IMR-90 (cell line): ENCODE data around the gene GABBR1. TPM values are rescaled to one million over a fixed set of nuclear protein-coding genes. Genes with fewer than 3 reads are reported as not detected.

Experiments used
- ATAC-seq: fragments of 200-7000 bp; cut with Tn5 transposase; 2 replicates; pipeline ENCODE4 v1.9.1; 2020; ENCODE audit warnings: low read depth, mild to moderate bottlenecking, moderate library complexity
- BruUV-seq: library from RNA; stranded (reverse); fragments of 400-500 nt; replicated peaks from 2 replicates; lab custom pipeline; 2021; lab: Mats Ljungman, UMichigan
- CTCF ChIA-PET: fragments of 300-600 bp; formaldehyde crosslinking; extraction: SDS; loops from one replicate; lab custom pipeline; 2021; ENCODE audit warnings: antibody characterized with exemption; lab: Yijun Ruan, JAX
- POLR2A ChIA-PET: fragments of 300-600 bp; sonication (Branson Sonifier 250); formaldehyde crosslinking; loops from one replicate; lab custom pipeline; 2022; ENCODE audit warnings: antibody characterized with exemption; ENCODE audit not compliant: unreplicated experiment; lab: Charles Lee
- DNase-seq: peaks from one replicate; pipeline ENCODE4 v3.0.0; 2013
- H2AFZ ChIP-seq: replicated peaks from 2 replicates; pipeline ENCODE3; 2013; ENCODE audit warnings: low read length, mild to moderate bottlenecking; ENCODE audit not compliant: poor library complexity
- H2AK5ac ChIP-seq: 2 replicates; pipeline ENCODE4 v1.6.1; 2013; ENCODE audit warnings: low read depth, low read length, inconsistent platforms
- H2AK9ac ChIP-seq: replicated peaks from 2 replicates; pipeline ENCODE3; 2013; ENCODE audit warnings: mild to moderate bottlenecking, low read depth, low read length, moderate library complexity; ENCODE audit not compliant: poor library complexity
- H2BK120ac ChIP-seq: 2 replicates; pipeline ENCODE4 v1.6.1; 2013; ENCODE audit warnings: low read depth, low read length, inconsistent platforms
- H2BK15ac ChIP-seq: 3 replicates; pipeline ENCODE4 v1.6.1; 2013; ENCODE audit warnings: low read depth, low read length, inconsistent platforms
- H2BK20ac ChIP-seq: 2 replicates; pipeline ENCODE4 v1.6.1; 2013; ENCODE audit warnings: low read depth, mild to moderate bottlenecking, inconsistent platforms, low read length, moderate library complexity
- H2BK5ac ChIP-seq: 2 replicates; pipeline ENCODE4 v1.6.1; 2013; ENCODE audit warnings: mild to moderate bottlenecking, low read depth, low read length, inconsistent platforms; ENCODE audit not compliant: poor library complexity, severe bottlenecking
- H3K14ac ChIP-seq: replicated peaks from 2 replicates; pipeline ENCODE4 v1.6.1; 2013; ENCODE audit warnings: low read depth, low read length, inconsistent platforms
- H3K18ac ChIP-seq: 2 replicates; pipeline ENCODE4 v1.6.1; 2013; ENCODE audit warnings: low read depth, low read length, control low read depth
- H3K23ac ChIP-seq: 2 replicates; pipeline ENCODE4 v1.6.1; 2013; ENCODE audit warnings: low read depth, low read length, inconsistent platforms
- H3K27ac ChIP-seq: 2 replicates; pipeline ENCODE4 v1.5.1; 2013; ENCODE audit warnings: mild to moderate bottlenecking, control low read depth, low read length; ENCODE audit not compliant: insufficient read depth
- H3K27me3 ChIP-seq: 2 replicates; pipeline ENCODE4 v1.6.1; 2013; ENCODE audit warnings: low read length; ENCODE audit not compliant: control insufficient read depth, insufficient read depth
- H3K36me3 ChIP-seq: 2 replicates; pipeline ENCODE4 v1.6.1; 2013; ENCODE audit warnings: low read length, mixed read lengths; ENCODE audit not compliant: control insufficient read depth, insufficient read depth
- H3K4ac ChIP-seq: 2 replicates; pipeline ENCODE4 v1.6.1; 2013; ENCODE audit warnings: low read depth, low read length, inconsistent platforms
- H3K4me1 ChIP-seq: 2 replicates; pipeline ENCODE4 v1.6.1; 2013; ENCODE audit warnings: low read length, mixed read lengths; ENCODE audit not compliant: control insufficient read depth, insufficient read depth
- H3K4me2 ChIP-seq: 2 replicates; pipeline ENCODE4 v1.6.1; 2013; ENCODE audit warnings: low read depth, mild to moderate bottlenecking, control low read depth, low read length, moderate library complexity
- H3K4me3 ChIP-seq: 2 replicates; pipeline ENCODE4 v1.5.1; 2013; ENCODE audit warnings: low read depth, mild to moderate bottlenecking, control low read depth, low read length, moderate library complexity; ENCODE audit not compliant: insufficient read depth
- H3K56ac ChIP-seq: 2 replicates; pipeline ENCODE4 v1.6.1; 2013; ENCODE audit warnings: low read length, inconsistent platforms; ENCODE audit not compliant: insufficient read depth; ENCODE audit errors: extremely low read depth
- H3K79me1 ChIP-seq, 2 experiments: 2 replicates each; pipeline ENCODE4 v1.6.1; 2013; ENCODE audit warnings: low read length in 2 of 2, inconsistent platforms in 1 of 2, low read depth in 1 of 2
- H3K9ac ChIP-seq: 2 replicates; pipeline ENCODE4 v1.6.1; 2013; ENCODE audit warnings: low read depth, low read length, control low read depth
- H3K9me1 ChIP-seq: 2 replicates; pipeline ENCODE4 v1.6.1; 2013; ENCODE audit warnings: low read length, inconsistent platforms; ENCODE audit not compliant: insufficient read depth
- H3K9me3 ChIP-seq: 2 replicates; pipeline ENCODE4 v1.6.1; 2013; ENCODE audit warnings: low read length; ENCODE audit not compliant: control insufficient read depth, insufficient read depth
- H4K20me1 ChIP-seq: 2 replicates; pipeline ENCODE4 v1.6.1; 2013; ENCODE audit warnings: low read length, inconsistent platforms; ENCODE audit not compliant: insufficient read depth
- H4K5ac ChIP-seq: 2 replicates; pipeline ENCODE4 v1.6.1; 2013; ENCODE audit warnings: mild to moderate bottlenecking, low read depth, low read length, control low read depth
- H4K8ac ChIP-seq, 2 experiments: 2 replicates each; pipeline ENCODE4 v1.6.1; 2013; ENCODE audit warnings: low read depth in 2 of 2, low read length in 2 of 2, control low read depth in 1 of 2, inconsistent platforms in 1 of 2
- H4K91ac ChIP-seq: 2 replicates; pipeline ENCODE4 v1.6.1; 2013; ENCODE audit warnings: low read depth, low read length, inconsistent platforms; ENCODE audit not compliant: insufficient read depth
- BHLHE40 ChIP-seq: fragments of 150-350 bp; IDR thresholded peaks from 2 replicates; pipeline ENCODE4 v1.6.1; 2016; ENCODE audit warnings: mild to moderate bottlenecking, low read depth, low read length
- CEBPB ChIP-seq: IDR thresholded peaks from 2 replicates; pipeline ENCODE4 v1.6.1; 2012; ENCODE audit warnings: low read depth, low read length, improper control_type of control experiment
- CHD1 ChIP-seq: IDR thresholded peaks from 2 replicates; pipeline ENCODE4 v1.6.1; 2012; ENCODE audit warnings: low read depth, low read length, improper control_type of control experiment
- FOS ChIP-seq: fragments of 150-350 bp; IDR thresholded peaks from 2 replicates; pipeline ENCODE4 v1.6.1; 2016; ENCODE audit warnings: low read depth, low read length
- MAFK ChIP-seq: IDR thresholded peaks from 2 replicates; pipeline ENCODE4 v1.6.1; 2012; ENCODE audit warnings: low read depth, low read length, improper control_type of control experiment
- NFE2L2 ChIP-seq: fragments of 150-350 bp; IDR thresholded peaks from 2 replicates; pipeline ENCODE4 v1.6.1; 2016; ENCODE audit warnings: low read depth, mild to moderate bottlenecking, low read length
- POLR2A ChIP-seq: IDR thresholded peaks from 2 replicates; pipeline ENCODE4 v1.6.1; 2012; ENCODE audit warnings: mild to moderate bottlenecking, low read depth, low read length
- RAD21 ChIP-seq: IDR thresholded peaks from 2 replicates; pipeline ENCODE4 v1.6.1; 2012; ENCODE audit warnings: low read length, improper control_type of control experiment
- RCOR1 ChIP-seq: IDR thresholded peaks from 2 replicates; pipeline ENCODE4 v1.6.1; 2012; ENCODE audit warnings: mild to moderate bottlenecking, low read length, improper control_type of control experiment; ENCODE audit not compliant: insufficient replicate concordance
- RFX5 ChIP-seq: IDR thresholded peaks from 2 replicates; pipeline ENCODE4 v1.8.0; 2012; ENCODE audit warnings: low read depth, mild to moderate bottlenecking, low read length, moderate library complexity
- SMC3 ChIP-seq: fragments of 150-350 bp; IDR thresholded peaks from 2 replicates; pipeline ENCODE4 v1.6.1; 2016; ENCODE audit warnings: low read depth, mild to moderate bottlenecking, antibody characterized with exemption, low read length, moderate library complexity
- WGBS, 2 experiments: methylation state at CpG; one replicate each; pipeline versions ENCODE4 v1.1.5 to v1.1.7; 2013; ENCODE audit warnings: missing lambda C conversion rate in 2 of 2; ENCODE audit not compliant: insufficient read length in 1 of 2; ENCODE audit errors: extremely low coverage in 2 of 2; 5-methylcytosine and 5-hydroxymethylcytosine counted together
- dilution Hi-C: fragments of 300-500 bp; cut with HindIII; formaldehyde crosslinking; loops from one replicate; pipeline ENCODE4 v1.14.3; 2018; ENCODE audit warnings: low sequenced_read_pairs; ENCODE audit not compliant: unreplicated experiment
- in situ Hi-C: fragments of 300-500 bp; cut with MboI; formaldehyde crosslinking; loops from 3 replicates; pipeline ENCODE4 v1.14.3; 2019; ENCODE audit warnings: low sequenced_read_pairs, inconsistent platforms, mixed read lengths
- intact Hi-C: fragments of 100-400 bp; cut with micrococcal nuclease; formaldehyde crosslinking; loops from 2 replicates; pipeline ENCODE4 v1.10.0; 2022
- polyA plus RNA-seq, 3 experiments: library from polyadenylated mRNA; depleted of rRNA; stranded (reverse); fragments of >200 nt; gene quantifications; 2 replicates each; pipeline ENCODE4 v1.2.3, GENCODE V29; 2012; ENCODE audit warnings: low replicate concordance in 1 of 3
- total RNA-seq: library from RNA; depleted of rRNA; stranded (reverse); fragments of >200 nt; gene quantifications from 2 replicates; pipeline ENCODE4 v1.2.3, GENCODE V29; 2012
- TF ChIP-seq, protein P1 (sequence below): fragments of 150-350 bp; IDR thresholded peaks from 2 replicates; pipeline ENCODE4 v1.6.1; 2016; ENCODE audit warnings: low read depth, mild to moderate bottlenecking, low read length, moderate library complexity, borderline replicate concordance
- TF ChIP-seq, protein P2 (sequence below): fragments of 150-350 bp; IDR thresholded peaks from 2 replicates; pipeline ENCODE4 v1.6.1; 2017; ENCODE audit warnings: mild to moderate bottlenecking, antibody characterized with exemption, low read length, low read depth

The GABBR1 gene
- total and polyA plus RNA-seq, 2 of the 4 experiments (the other 2 are of a cell fraction) = 5.9 to 31.5 TPM

DNA sequence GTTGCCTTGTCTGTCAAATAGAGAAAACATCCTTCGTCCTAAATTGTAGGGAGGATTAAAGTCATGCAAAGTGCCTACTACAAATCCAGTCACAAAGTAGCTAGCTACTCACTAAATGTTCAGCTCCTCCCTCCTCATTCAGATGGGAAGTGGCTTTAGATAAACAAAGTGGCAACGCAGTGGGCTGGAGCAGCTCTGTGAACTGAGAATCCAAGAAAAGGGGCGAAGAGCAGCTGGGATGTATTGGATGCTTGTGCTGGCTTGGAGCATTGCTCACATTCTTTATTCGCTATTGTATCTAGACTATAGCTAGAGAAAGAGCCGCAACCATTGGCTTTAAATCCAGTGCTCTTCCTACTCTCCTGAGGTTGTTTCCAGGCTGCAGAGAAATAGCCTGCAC, 34.2 kb upstream of the GABBR1 start:
- no peak overlapping the region for H3K14ac ChIP-seq
- WGBS, 2 experiments = no CpG with 5 or more reads among the region's 5 CpGs
- no peak overlapping the region for H3K18ac ChIP-seq
- no peaks in the 10 kb centered on the region for H3K9me3 ChIP-seq
- H3K4me2 ChIP-seq = no peak overlapping the region
- no peaks in the 10 kb centered on the region for H3K4me1 ChIP-seq
- no peak overlapping the region for H2BK20ac ChIP-seq
- H2BK120ac ChIP-seq = no peak overlapping the region
- BruUV-seq = no TSS peak
- no peak overlapping the region for H3K9ac ChIP-seq
- ATAC-seq (peak; percentile 27; the same call in 1 of the 2 replicates), DNase-seq (no peak)
- no peak overlapping the region for H3K27ac ChIP-seq
- H3K4me3 ChIP-seq = no peak overlapping the region
- no peaks in the 10 kb centered on the region for H4K20me1 ChIP-seq
- H3K9me1 ChIP-seq = no peaks in the 10 kb centered on the region
- dilution Hi-C loops (no loop called here), intact Hi-C loops (no loop called here), in situ Hi-C loops (no loop called here)
- no peak overlapping the region for H4K91ac ChIP-seq
- H4K8ac ChIP-seq = no peak overlapping the region
- H3K56ac ChIP-seq = no peak overlapping the region
- H3K36me3 ChIP-seq = no peaks in the 10 kb centered on the region
- H3K79me1 ChIP-seq = no peaks in the 10 kb centered on the region
- POLR2A ChIA-PET = no interaction called here
- CTCF ChIA-PET = interaction anchor here (0.6 to 4.1 kb wide), 3 partner anchors 13 to 816 kb away, joined by 3 to 33 read pairs (median 28); no protein-coding TSS in a partner anchor
- no peak overlapping the region for H3K4ac ChIP-seq
- H2AK9ac ChIP-seq = no peak overlapping the region
- no peak overlapping the region for H2BK5ac ChIP-seq
- H2BK15ac ChIP-seq = no peak overlapping the region
- no peak overlapping the region for H2AK5ac ChIP-seq
- H2AFZ ChIP-seq = no peak overlapping the region
- H3K27me3 ChIP-seq = peaks cover 2% of the 10 kb centered on the region; the same call in 1 of the 2 replicates
- TF ChIP-seq CHD1 (no peak), CEBPB (no peak), RCOR1 (no peak), FOS (no peak), SMC3 (no peak), MAFK (no peak), POLR2A (no peak), RAD21 (no peak), NFE2L2 (no peak), BHLHE40 (no peak), RFX5 (no peak)
- TF ChIP-seq, protein P1, sequence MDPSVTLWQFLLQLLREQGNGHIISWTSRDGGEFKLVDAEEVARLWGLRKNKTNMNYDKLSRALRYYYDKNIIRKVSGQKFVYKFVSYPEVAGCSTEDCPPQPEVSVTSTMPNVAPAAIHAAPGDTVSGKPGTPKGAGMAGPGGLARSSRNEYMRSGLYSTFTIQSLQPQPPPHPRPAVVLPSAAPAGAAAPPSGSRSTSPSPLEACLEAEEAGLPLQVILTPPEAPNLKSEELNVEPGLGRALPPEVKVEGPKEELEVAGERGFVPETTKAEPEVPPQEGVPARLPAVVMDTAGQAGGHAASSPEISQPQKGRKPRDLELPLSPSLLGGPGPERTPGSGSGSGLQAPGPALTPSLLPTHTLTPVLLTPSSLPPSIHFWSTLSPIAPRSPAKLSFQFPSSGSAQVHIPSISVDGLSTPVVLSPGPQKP = no peak
- TF ChIP-seq, protein P2, sequence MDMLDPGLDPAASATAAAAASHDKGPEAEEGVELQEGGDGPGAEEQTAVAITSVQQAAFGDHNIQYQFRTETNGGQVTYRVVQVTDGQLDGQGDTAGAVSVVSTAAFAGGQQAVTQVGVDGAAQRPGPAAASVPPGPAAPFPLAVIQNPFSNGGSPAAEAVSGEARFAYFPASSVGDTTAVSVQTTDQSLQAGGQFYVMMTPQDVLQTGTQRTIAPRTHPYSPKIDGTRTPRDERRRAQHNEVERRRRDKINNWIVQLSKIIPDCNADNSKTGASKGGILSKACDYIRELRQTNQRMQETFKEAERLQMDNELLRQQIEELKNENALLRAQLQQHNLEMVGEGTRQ = no peak
- H4K5ac ChIP-seq = no peak overlapping the region
- no peak overlapping the region for H3K23ac ChIP-seq
